HG03097 (cell line): ENCODE data around the gene PTPRG.

Experiments used
- ATAC-seq: cut with Tn5 transposase; IDR thresholded peaks from one replicate; pipeline ENCODE4 v1.9.1; 2021; ENCODE audit not compliant: unreplicated experiment, low FRiP score

Gene PTPRG

DNA sequence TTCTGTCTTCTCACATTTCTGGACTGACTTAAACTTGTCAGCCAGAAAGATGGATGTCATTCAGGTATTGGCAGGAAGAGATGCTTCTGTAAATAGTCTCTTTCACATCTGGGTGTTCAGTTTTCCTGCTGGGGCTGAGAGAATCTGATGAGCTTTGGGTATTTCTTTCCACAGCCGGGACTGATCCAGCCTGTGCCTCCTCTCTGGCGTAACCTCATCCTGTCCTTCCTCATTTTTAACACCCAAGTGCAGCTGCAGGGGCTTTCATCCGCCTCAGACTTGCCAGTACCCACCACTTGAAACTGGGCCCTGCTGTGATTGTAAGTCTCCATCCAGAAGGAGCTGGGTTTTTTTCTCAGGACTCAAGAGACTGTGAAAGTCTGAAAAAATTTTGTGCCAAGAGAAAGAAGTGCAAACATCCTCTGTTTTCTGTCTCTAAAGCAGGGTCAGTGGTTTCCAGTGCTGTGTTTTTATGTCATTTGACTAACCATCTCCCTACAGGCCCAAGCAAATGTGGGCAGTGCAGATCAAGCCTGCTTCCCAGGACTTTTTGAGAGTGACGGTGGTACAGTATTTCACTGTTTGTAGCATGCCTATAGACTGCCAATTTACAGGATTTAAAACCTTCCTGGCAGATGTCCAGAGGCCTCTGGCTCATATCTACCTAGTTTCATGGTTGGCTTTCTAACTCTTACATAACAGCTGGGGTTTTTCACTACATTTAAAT is 342.7 kb downstream of the PTPRG start:
- no peak for ATAC-seq

DNA sequence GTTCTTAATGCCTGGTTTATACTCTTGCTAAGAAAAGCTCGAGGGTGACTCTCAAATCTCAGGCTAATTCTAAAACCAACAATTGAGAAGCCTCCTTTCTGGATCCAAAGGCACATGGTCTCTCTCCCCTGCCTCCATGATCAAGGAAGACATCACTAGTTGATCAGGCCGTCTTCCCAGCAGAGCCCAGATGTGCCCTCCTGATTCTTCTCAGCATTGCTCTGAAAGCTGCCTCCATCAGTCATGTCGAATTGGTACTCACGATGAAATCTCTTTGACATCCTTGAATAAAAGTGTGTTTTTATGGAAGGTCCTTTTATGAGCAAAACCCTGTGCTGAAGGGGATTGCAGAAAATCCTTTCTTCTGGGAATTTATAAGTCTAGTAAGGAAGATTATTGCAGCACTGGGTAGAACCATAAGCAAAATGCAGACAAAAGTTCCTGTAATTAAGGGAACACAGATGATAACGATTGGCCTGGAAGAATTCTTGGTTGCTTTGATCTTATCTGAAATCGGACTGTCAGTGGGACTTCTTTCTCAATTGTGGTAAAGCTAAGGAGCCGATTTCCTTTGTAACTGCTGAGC is 345.9 kb downstream of the PTPRG start:
- ATAC-seq: no peak

DNA sequence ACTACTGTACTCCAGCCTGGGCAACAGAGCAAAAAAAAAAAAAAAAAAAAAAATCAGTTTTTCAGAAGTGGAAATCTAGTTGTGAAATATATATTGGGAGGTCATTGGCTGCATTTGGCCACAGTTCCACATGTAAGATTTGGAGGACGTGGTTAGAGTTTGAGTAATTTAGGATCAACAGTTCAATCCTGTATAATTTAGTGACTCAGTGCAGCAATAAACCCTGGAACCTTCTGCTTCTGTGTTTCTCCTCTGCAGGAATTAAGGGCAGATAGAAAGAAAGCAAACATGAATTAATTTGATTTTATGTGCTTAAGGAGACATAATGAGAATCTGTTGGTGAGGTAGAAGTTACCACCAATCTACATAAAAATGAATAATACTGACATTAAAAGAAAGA is 347.0 kb downstream of the PTPRG start:
- ATAC-seq: no peak

DNA sequence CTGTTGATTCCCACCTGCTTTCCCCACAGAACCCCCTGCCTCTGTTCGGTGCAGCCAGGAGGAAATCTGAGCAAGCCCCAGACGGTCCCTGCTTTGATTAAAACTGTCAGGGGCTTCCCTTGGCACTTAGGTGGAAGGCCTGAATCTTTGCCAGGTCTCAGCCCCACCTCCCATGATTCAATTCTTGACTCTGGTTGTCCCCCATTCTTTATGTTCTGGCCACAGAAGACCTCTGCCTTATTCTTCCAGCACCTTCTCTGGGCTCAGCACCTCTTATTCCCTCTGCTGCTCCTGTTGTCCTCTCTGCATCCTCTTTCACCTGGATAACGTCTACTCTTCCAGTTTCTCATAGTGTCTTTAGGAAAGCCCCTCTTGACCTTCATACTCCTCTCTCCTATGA is 349.4 kb downstream of the PTPRG start:
- ATAC-seq: no peak

DNA sequence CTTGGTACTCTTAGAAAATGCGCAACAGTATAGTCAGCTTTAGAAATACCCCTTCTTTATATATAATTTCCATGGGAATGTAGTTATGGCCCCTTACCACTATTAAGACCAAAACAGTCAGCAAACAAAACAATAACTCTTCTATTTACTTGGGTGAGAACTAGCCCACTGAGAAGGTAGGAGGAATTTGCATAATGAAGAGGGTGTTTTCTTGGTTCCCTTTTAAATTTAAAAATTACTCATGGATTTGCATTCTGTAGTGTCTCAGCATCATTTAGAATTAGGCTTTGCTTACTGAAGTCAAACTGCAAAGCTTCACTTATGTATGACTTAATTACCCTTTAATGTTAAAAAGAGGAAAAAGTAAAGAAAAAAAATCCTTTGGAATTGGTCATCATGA is 350.8 kb downstream of the PTPRG start:
- no peak for ATAC-seq

DNA sequence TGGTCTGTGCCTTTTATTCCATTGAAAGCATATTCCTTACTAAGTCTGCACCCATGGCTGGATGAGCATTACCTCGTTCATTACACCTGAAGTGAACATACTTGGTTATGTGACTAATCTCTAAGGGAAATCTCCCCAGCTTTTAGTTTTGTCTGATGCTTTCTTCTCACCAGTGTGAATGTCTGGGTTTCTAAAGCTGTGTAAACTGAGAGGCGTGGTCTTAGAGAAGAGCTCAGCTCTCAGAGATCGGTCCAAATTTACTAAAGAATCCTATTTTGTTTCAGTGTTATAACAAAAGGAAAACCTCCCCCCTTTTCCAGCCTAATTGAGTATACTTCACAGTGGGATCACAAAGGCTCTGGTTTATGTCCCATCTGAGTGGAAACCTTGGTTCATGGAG is 352.3 kb downstream of the PTPRG start:
- ATAC-seq: no peak

DNA sequence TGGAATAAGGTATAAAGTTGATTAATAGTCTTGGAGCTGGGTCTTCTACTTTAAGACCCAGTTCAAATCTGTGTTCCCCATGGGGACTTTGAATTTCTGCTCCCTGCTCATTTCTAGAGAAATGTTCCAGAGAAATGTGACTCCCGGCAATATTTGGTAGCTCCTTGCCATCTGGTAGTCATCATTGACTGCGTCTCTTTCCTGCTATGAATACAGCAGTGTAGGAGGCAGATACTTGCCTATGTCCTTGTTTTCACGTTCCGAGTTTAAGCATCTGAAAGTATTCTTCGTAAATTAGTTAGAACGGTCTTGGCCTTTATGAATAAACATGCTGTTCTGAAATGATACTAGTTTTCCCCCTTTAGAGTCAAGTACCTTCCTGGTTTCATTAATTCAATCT is 352.9 kb downstream of the PTPRG start:
- ATAC-seq: no peak

DNA sequence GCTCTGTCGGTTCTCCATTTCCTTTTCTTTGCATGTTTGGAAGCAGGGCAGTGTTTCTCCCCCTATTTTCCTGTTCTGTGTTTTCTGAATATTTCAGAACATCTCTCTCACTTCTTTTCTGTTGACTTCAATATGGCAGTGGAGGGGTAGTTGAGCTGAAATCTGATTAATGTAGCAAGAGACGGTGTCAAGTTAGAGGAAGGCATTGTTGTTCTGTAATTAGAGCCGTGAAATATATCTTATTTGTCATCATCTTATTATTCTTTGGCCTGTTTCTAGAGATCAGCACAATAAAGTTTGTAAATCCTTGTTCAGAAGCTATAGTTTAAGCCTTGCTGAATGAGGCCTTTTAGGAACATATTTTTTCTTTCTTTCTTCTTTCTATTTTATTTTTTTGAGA is 353.9 kb downstream of the PTPRG start:
- ATAC-seq: no peak

DNA sequence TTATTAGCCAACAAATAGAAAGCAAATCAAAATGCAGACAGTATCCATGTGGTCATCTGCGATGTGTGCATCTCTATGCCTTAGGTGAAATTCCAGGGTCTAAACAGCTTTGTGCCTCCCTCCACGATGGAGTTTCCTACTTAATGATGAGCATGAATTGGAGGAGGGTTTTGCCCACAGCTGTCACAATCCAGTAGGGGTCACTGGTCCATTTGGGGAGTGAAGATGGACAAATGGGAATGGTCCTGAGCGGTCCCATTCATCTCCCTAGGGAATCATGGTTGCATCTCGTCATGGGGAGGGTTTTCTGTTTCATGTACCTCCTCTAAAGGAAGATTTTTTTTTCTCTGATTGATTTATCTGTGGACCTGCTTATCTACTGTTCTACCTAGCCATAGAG is 358.0 kb downstream of the PTPRG start:
- ATAC-seq: no peak

DNA sequence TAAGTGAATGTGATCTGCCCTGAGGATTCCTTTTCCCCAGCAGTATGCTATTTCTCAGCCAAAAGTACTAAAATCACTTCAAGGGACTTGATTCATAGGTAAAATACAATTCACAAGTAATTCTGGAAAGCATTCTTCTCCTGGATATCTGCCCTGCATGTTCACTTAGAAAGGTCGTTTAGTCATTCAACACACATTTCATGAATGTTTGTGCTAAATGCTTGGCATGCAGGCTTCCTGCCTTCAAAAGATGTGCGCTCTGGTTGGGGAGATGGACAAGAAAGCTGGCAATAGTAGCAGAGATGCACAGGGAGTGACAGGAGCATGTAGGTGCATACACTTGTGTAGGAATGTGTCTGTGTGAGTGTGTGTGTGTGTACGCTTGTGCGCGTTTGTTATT is 360.7 kb downstream of the PTPRG start:
- ATAC-seq: no peak

DNA sequence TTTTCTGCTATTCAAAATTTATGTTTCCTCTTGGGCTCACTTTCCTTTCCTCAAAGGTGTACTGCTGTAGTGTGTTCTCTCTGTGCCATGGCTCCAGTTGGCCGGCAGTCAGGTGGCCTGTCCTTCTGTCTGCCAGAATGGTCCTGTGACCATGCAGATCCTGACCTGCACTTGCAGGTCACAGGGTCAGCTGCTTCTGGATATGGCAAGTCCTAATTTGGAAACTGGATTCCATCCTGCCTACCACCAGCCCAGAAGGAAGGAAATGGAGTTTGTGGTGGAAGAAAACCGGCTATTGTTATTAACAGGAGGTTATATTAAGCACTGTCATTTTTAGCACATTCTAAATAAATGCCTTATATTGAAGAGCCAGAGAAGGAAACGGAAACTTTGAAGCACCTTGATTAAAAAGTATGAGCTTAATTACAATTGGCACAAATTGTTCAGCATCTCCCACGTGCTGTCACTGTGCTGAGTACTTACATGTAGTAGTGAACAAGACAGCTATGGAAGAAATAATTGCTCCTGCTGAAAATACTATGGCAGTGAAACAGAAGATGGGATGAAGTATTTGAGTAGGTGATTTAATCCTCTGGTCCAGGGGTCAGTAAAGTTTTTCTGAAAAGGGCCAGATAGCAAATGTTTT is 362.8 kb downstream of the PTPRG start:
- no peak for ATAC-seq

DNA sequence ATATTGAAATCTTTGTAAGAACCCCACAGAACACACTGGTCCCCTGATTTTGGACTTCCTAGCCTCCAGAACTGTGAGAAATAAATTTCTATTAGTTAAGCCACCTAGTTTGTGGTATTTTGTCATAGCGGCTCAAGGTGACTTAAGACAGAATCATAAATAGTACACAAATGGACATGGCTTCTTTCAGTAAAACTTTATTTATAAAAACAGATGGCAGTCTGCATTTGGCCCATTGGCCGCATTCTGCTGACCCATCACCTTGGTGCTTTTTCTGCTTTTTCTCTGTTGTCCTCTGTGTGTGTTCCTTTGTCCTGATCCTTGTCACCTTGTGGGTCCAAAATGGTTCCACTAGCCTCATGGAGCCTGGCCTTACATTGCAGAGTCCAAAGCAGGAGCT is 363.6 kb downstream of the PTPRG start:
- no peak for ATAC-seq

DNA sequence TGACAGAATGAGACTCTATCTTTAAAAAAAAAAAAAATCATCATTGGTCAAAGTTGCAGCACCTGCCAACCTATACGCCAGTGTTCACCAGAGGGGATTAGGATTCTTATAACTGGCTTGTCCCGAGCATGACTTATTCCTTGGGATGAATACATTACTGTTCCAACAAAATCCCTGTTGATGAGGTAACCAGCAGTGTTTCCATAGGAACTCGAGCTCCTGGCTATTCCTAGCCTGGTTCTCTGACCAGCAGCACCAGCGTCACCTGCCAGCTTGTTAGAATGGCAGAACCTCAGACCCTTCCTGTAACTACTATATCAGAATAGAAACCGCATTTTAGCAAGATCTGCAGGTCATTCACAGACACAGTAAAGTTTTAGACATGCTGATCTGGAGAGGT is 364.4 kb downstream of the PTPRG start:
- ATAC-seq: no peak

DNA sequence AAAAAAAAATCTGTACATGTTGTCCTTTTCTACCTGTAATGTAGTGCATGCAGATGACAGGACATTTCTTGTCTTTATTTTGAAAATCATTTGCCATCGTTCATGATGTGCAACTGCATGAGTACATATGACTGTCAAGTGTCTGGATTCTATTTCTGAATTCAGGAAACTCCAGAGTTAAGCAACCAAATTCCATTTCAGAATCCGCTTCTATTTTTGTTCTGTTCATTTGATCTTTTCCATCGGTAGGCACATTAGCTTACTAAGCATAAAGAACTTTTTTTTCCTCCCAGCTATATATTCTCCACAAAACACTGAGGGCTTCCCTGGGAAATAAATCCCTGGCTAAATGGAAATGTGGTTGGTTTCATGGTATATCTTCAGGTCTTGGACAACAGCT is 365.6 kb downstream of the PTPRG start:
- ATAC-seq: no peak

DNA sequence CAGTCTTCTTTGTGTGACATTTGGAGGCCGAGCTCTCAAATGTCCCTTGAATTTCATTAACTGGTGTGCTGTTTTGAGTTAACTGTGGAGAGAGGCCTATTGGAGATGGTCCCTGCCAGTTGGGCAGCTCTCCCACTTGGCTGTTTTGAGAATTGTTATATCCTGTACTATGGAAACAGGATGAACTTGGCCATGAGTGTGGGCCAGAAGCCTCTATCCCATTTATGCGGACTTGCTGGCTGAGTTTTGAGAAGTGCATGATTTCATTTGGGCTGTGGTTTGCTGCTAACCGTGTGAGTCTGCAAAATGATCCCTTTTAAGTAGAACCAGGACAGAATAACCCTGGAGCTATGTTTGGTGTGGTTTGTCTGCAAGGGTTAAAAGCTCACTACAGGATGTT is 366.0 kb downstream of the PTPRG start:
- no peak for ATAC-seq

DNA sequence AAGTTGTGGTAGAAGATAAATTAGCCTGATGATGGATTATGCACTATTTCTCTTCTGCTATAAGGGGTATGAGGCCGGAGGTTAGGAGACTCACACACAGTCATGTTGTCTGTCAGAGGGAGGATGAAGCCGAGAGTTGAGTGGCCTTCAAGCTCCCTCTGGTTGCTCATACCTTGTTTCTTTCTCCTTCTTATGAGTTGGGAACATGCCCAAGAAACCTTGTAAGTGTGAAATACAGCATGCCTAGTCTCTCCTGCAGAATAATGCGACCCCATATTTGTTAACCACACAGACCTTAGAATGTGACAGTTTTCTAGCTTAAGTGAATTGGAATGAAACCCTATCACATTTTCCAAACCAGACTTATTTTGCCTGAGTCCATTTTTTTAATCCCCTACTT is 366.7 kb downstream of the PTPRG start:
- ATAC-seq: no peak

DNA sequence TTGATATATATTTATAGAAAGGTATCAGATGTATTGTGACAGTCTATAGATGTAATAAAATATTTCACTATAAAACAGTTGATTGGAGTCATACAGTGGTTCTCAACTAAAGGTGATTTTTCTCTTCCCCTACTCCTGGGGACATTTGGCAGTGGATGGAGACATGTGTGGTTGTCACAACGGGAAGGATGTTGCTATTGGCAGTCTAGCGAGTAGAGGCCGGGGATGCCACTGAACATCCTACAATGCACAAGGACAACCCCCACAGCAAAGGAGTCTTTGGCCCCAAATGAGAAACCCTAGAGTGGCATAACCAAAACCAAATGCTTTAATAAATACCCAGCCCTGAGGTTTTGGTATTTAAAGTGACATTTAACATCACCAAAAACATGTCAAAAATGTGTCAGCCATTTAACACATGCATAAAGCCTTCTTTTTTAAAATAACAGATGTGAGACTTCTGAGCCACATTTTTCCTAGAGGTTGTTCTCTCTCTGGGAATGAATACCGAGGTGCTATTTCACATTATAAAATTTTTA is 367.5 kb downstream of the PTPRG start:
- ATAC-seq: no peak

DNA sequence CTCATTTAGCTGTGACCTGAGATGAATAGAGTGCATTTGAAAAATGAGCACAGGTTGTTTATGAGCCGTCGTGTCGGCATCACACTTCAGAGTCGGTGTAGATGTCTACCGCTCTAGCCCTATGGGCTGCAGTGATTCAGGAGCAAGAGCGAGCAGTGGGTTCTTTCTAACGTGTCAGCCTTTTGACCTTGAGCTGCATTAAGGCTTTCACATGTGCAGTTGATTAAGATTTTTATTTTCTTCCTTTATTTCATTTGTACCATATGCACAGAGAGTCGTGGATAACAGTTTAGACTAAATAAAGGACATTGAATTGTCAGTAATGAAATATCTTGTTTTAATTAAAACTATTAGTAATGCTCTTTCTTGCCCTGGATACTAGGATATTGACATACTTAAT is 368.2 kb downstream of the PTPRG start:
- ATAC-seq: no peak

DNA sequence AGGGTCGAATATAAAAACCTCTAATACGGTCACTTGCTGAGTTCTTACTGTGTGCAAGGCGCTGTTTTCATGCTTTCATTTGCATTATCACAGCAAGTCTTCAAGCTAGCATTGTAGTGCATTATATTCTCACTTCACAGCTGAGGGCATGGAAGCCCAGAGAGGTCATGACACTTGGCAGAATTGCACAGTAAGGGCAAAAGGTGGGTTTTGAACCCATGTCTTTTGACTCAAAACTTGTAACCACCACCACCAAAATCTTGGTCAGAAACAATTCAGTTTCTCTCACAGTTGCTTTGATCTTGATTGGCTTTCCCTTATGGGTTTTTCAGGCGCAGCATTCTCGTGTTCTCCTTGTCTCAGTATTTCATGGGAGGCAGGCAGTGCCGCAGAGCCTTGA is 371.1 kb downstream of the PTPRG start:
- no peak for ATAC-seq

DNA sequence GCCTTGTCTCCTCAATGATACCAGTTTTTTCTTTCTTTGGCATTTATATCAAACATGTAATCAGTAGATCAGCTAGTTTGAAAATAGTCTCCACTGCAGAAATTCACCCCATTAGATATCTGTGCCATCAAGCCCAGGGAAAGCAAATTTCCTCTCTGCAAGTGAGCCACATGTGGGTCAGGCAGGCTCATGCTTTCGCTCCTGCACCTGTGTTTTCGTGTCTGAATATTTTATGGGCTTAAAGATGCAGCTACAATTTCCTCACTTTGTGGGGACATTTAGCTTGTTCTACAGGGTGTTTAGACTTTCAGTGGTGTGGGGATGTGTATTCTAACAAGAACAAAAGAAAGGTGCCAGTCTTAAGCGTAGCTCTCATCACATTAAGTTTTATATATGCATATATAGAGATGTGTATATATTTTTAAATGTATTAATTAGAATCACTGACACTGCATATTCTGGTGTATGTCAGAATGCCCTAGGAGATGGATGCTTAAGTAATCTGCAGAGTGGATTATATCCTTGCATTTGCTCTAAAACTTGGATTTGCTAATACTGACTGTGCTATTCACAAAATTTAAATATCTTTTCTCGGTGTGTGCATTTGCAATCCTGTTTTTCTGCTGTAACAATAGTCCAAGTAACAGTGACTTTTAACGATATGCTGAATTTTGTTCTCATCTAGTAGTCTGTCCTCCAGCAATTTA is 372.6 kb downstream of the PTPRG start:
- ATAC-seq: no peak

DNA sequence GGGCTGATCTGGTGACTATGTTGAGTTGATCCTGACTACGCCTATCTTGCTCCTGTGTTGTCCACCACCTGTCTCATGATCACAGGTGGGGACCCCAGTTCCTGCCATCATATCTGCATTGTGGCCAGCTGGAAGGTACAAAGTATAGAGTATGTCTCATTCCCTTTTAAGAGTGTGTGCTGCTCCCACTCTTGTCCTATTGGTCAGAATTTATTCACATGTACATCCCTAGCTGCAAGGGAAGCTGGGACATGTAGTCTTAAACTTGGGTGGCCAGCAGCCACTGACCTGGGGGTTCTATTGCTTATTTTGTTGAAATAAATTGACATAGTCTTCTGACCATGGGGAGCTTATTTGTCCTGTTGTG is 373.1 kb downstream of the PTPRG start:
- ATAC-seq: no peak
